Vagina (tissue), 2 donors: ENCODE results near the gene STXBP3. TPM values are rescaled to one million over a fixed set of nuclear protein-coding genes. Genes with fewer than 3 reads are reported as not detected.

ENCODE experiments used
- DNase-seq, 2 donors: peaks; one replicate each; pipeline ENCODE4 v3.0.0-alpha.2; 2017; ENCODE audit errors: extremely low spot score in 2 of 2
- H3K27ac ChIP-seq: fragments of 200-600 bp; sonication (generic); one replicate; pipeline ENCODE4 v1.5.1; 2019
- H3K27me3 ChIP-seq: fragments of 200-600 bp; sonication (generic); one replicate; pipeline ENCODE4 v1.5.1; 2019
- H3K36me3 ChIP-seq, 2 donors: fragments of 200-600 bp; sonication (generic); one replicate each; pipeline ENCODE4 v1.5.1; 2017 to 2019
- H3K4me1 ChIP-seq: fragments of 200-600 bp; sonication (generic); one replicate; pipeline ENCODE4 v1.5.1; 2019
- H3K4me3 ChIP-seq, 2 donors: fragments of 200-600 bp; sonication (generic); 1 replicate in 1 of 2; 2 replicates in 1 of 2; pipeline ENCODE4 v1.5.1; 2016 to 2019
- H3K9me3 ChIP-seq: fragments of 200-600 bp; sonication (generic); one replicate; pipeline ENCODE4 v1.5.1; 2019
- CTCF ChIP-seq, 3 experiments: fragments of 450-650 bp in 2 of 3; fragments of 200-600 bp in 1 of 3; sonication (generic) in 1 of 3; IDR thresholded peaks; one replicate each; pipeline ENCODE4 v1.5.1; 2017 to 2019; ENCODE audit warnings: antibody characterized with exemption in 3 of 3, mild to moderate bottlenecking in 2 of 3, moderate library complexity in 2 of 3
- POLR2A ChIP-seq, 2 donors: fragments of 450-650 bp; IDR thresholded peaks; one replicate each; pipeline ENCODE4 v1.6.1; 2017; ENCODE audit warnings: antibody characterized with exemption in 2 of 2, mild to moderate bottlenecking in 2 of 2, moderate library complexity in 2 of 2
- POLR2AphosphoS5 ChIP-seq, 2 donors: sonication (generic); formaldehyde crosslinking; IDR thresholded peaks; one replicate each; pipeline ENCODE4 v1.9.0; 2017; ENCODE audit warnings: antibody characterized with exemption in 2 of 2, mild to moderate bottlenecking in 2 of 2, low read depth in 1 of 2; ENCODE audit not compliant: insufficient read depth in 1 of 2
- intact Hi-C: fragments of 100-400 bp; cut with DNase I; formaldehyde crosslinking; loops from one replicate; pipeline ENCODE4 v1.15.1; 2023
- total RNA-seq: library from RNA; depleted of rRNA; stranded (reverse); fragments of >200 nt; gene quantifications from one replicate; pipeline ENCODE4 v1.2.3, GENCODE V29; 2016

The STXBP3 gene
- total RNA-seq, 1 donor from 2014 or later = 167 TPM

GRCh38 chr1:108845446-108845845, 99.0 kb downstream of the STXBP3 start:
- H3K27ac ChIP-seq = no peak overlapping the region

DNA sequence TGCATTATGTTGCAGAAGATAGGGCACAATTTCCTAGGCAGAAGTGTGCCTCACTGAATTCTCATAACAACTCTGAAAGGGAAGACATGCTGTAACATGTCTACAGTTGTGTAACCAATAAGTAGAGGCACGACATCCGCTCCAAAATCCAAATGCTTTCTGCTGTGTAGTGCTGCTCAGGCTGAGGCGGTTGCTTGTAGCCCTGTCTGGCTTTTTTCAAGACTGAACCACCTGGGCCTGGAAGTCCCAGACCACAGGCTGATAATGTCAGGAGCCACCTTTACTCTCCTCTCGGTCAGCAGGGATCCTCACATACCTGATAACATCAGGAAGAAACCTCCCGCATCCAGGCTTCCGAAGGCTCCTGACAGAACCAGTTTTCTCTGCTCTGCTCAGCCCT, 99.5 kb downstream of the STXBP3 start:
- Histone ChIP-seq H3K9me3 (no peaks in the 10 kb centered on the region), H3K27me3 (no peaks in the 10 kb centered on the region), H3K4me3 (no peak overlapping the region), H3K27ac (no peak overlapping the region), H3K36me3 (no peaks in the 10 kb centered on the region), H3K4me1 (peaks cover 25% of the 10 kb centered on the region)
- intact Hi-C loops = no loop called here
- no peak for DNase-seq
- TF ChIP-seq POLR2AphosphoS5 (IDR thresholded peaks at IDR 0.05; ENCODE audit: insufficient read depth in 1 of 2, low read depth in 1 of 2) = peak in 1 of 2 donors; percentile 64
- TF ChIP-seq CTCF (IDR thresholded peaks at IDR 0.05) = no peak
- TF ChIP-seq POLR2A (IDR thresholded peaks at IDR 0.05) = no peak

More at GRCh38 chr1:108845446-108845845, 99.0 kb downstream of the STXBP3 start:
- no peak for DNase-seq
- Histone ChIP-seq H3K9me3 (no peaks in the 10 kb centered on the region), H3K36me3 (no peaks in the 10 kb centered on the region), H3K27me3 (no peaks in the 10 kb centered on the region), H3K4me3 (no peak overlapping the region), H3K4me1 (peaks cover 25% of the 10 kb centered on the region)
- no peak for TF ChIP-seq CTCF (IDR thresholded peaks at IDR 0.05)
- no peak for TF ChIP-seq POLR2A (IDR thresholded peaks at IDR 0.05)
- no peak for TF ChIP-seq POLR2AphosphoS5 (IDR thresholded peaks at IDR 0.05; ENCODE audit: insufficient read depth in 1 of 2, low read depth in 1 of 2)
- intact Hi-C loops = no loop called here

DNA sequence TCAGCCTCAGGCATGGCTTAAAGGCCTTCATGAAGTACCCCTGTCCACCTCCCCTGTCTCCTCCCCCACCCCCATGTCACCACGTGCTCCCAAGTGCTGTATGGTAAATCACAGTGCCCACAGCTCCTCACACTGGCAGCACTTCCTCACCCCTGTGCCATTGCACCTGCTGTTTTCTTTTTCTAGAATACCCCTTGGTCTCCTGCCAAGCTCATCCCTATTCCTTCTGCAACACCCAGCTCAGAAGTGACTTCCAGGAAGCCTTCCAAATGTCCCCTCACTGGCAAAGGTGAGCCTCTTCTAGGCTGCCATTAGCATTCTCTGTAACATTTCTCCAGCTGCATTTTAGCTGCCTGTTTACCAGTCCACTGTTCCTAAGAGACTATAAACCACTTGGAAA, 101.0 kb downstream of the STXBP3 start:
- no peaks in the 10 kb centered on the region for H3K27me3 ChIP-seq
- no peaks in the 10 kb centered on the region for H3K36me3 ChIP-seq
- no peak overlapping the region for H3K4me3 ChIP-seq
- no peaks in the 10 kb centered on the region for H3K9me3 ChIP-seq
- H3K4me1 ChIP-seq = peaks cover 13% of the 10 kb centered on the region
- no peak for TF ChIP-seq CTCF (IDR thresholded peaks at IDR 0.05)
- no peak for TF ChIP-seq POLR2AphosphoS5 (IDR thresholded peaks at IDR 0.05; ENCODE audit: insufficient read depth in 1 of 2, low read depth in 1 of 2)
- TF ChIP-seq POLR2A (IDR thresholded peaks at IDR 0.05) = no peak
- no peak for DNase-seq
- H3K27ac ChIP-seq = no peak overlapping the region
- intact Hi-C loops = no loop called here

- DNase-seq = no peak
- H3K27me3 ChIP-seq = no peaks in the 10 kb centered on the region
- H3K9me3 ChIP-seq = no peaks in the 10 kb centered on the region
- H3K27ac ChIP-seq = no peak overlapping the region
- no peaks in the 10 kb centered on the region for H3K36me3 ChIP-seq
- TF ChIP-seq CTCF (IDR thresholded peaks at IDR 0.05) (no peak), POLR2AphosphoS5 (IDR thresholded peaks at IDR 0.05; ENCODE audit: insufficient read depth in 1 of 2, low read depth in 1 of 2) (no peak), POLR2A (IDR thresholded peaks at IDR 0.05) (no peak)
- peaks cover 13% of the 10 kb centered on the region for H3K4me1 ChIP-seq
- intact Hi-C loops = no loop called here
- H3K4me3 ChIP-seq = no peak overlapping the region
Observed at GRCh38 chr1:108848806-108849205, 102.3 kb downstream of the STXBP3 start.

DNA sequence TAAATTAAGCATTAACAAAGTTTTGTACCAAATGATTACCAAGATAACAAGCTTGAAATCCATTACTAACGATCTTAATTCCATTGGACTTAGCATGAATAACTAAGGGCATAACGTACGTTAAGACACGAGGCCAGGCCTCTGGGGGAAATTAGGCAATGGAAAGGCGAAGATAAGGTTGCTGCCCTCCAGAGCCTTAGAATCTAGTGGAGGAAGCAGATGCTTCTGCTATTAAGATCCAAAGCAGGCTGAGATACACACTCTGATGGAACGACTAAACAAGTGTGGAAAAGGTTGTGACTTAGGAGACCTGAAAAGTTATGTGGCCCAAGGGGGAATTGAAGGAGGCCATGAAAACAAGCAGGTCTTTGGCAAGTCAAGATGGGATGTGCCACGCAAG, 104.5 kb downstream of the STXBP3 start:
- Histone ChIP-seq H3K4me1 (peaks cover 17% of the 10 kb centered on the region), H3K27me3 (no peaks in the 10 kb centered on the region), H3K36me3 (no peaks in the 10 kb centered on the region), H3K4me3 (no peak overlapping the region), H3K9me3 (no peaks in the 10 kb centered on the region), H3K27ac (no peak overlapping the region)
- TF ChIP-seq POLR2A (IDR thresholded peaks at IDR 0.05) = no peak
- no peak for TF ChIP-seq POLR2AphosphoS5 (IDR thresholded peaks at IDR 0.05; ENCODE audit: insufficient read depth in 1 of 2, low read depth in 1 of 2)
- TF ChIP-seq CTCF (IDR thresholded peaks at IDR 0.05) = no peak
- DNase-seq = no peak
- intact Hi-C loops = no loop called here
